ENCODE results near the gene CISTR. TPM values are rescaled to one million over a fixed set of nuclear protein-coding genes. Genes with fewer than 3 reads are reported as not detected.

Gene CISTR
- total RNA-seq, 1 experiment from 2014 or later = not detected

DNA sequence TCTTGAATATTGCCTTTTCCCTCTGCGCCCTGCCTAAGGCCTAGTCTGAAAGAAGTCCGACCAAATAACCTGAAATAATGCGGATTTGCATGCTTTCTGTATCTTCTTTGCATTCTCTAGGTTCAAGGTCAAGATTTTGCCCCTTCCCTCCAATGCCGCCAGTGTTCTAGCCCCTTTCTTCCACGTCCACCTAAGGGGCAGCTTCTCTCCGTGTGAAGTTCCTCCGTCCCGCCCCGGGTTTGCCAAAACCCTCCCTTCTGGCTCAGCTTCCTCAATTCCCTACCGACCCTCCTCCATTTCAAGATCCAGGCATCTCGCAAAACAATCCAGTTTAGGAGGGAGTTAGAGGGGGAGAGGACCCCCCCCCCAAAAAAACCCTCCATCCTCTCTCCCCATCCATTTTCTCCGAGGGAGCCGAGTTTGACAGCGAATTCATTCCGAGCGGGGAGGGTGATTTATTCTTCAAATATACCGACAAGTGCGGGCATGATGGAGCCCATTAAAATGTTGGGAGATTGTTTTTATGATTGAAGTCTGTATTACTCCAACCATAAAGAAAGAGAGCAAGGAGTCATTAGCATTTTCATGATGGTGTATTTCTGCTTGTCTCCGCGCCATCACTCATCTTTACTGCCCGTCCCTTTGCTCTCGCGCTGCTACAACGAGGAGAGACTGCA lies 55.0 kb downstream of the CISTR start:
- DNase-seq = no peak
- Histone ChIP-seq H3K27me3 (ENCODE audit: insufficient read depth, low read length) (peaks cover 4% of the 10 kb centered on the region; the same call in 1 of the 2 replicates), H3K23ac (ENCODE audit: insufficient read length, low read depth, low read length) (no peak overlapping the region), H2BK12ac (ENCODE audit: insufficient read length, low read depth, low read length) (no peak overlapping the region), H2BK5ac (ENCODE audit: insufficient read length, low read length) (no peak overlapping the region), H2BK20ac (ENCODE audit: low read depth, low read length, poor library complexity, severe bottlenecking) (no peak overlapping the region), H3K79me1 (ENCODE audit: insufficient read depth, low read depth, low read length, poor library complexity, severe bottlenecking) (no peaks in the 10 kb centered on the region), H3K9ac (ENCODE audit: extremely low read depth, insufficient read length, low read length) (peak overlapping the region; percentile 36), H3K14ac (ENCODE audit: insufficient read depth, low read length) (no peak overlapping the region), H2BK15ac (ENCODE audit: low read depth, low read length) (no peak overlapping the region), H3K4me2 (ENCODE audit: insufficient read depth, insufficient read length, low read length) (peak overlapping the region; percentile 49), H2AFZ (ENCODE audit: low read length) (no peak overlapping the region), H4K20me1 (ENCODE audit: control insufficient read depth, insufficient read depth, insufficient read length) (no peaks in the 10 kb centered on the region), H4K5ac (ENCODE audit: insufficient read length, low read depth, low read length) (no peak overlapping the region), H3K4me1 (ENCODE audit: insufficient read depth, low read length) (no peaks in the 10 kb centered on the region; the same call in 1 of the 2 replicates), H4K8ac (replicated peaks; ENCODE audit: insufficient read length, low read depth, low read length) (no peak overlapping the region), H4K91ac (ENCODE audit: insufficient read length, low read depth, low read length) (no peak overlapping the region), H3K27ac (ENCODE audit: insufficient read length, low read depth, low read length) (no peak overlapping the region), H3K56ac (ENCODE audit: insufficient read length, low read depth, low read length) (no peak overlapping the region), H3K4ac (ENCODE audit: low read depth, low read length) (no peak overlapping the region), H3K9me3 (ENCODE audit: control insufficient read depth, low read depth, low read length) (no peaks in the 10 kb centered on the region), H3K18ac (ENCODE audit: insufficient read length, low read depth, low read length) (no peak overlapping the region), H2BK120ac (ENCODE audit: low read depth, low read length, poor library complexity, severe bottlenecking) (no peak overlapping the region), H3K23me2 (ENCODE audit: insufficient read length, low read depth, low read length, poor library complexity, severe bottlenecking) (peaks cover 17% of the 10 kb centered on the region), H3T11ph (ENCODE audit: low read length) (no peak overlapping the region), H3K79me2 (ENCODE audit: insufficient read depth, low read length) (no peaks in the 10 kb centered on the region), H2AK5ac (ENCODE audit: insufficient read length, low read length) (no peak overlapping the region)
- peak overlapping the region; percentile 84 to 90 (median 89) for H3K27ac Mint-ChIP-seq
- H3K36me3 Mint-ChIP-seq (ENCODE audit: insufficient read depth in 1 of 3, low read depth in 3 of 3) = no peaks in the 10 kb centered on the region
- TF ChIP-seq, protein P1, sequence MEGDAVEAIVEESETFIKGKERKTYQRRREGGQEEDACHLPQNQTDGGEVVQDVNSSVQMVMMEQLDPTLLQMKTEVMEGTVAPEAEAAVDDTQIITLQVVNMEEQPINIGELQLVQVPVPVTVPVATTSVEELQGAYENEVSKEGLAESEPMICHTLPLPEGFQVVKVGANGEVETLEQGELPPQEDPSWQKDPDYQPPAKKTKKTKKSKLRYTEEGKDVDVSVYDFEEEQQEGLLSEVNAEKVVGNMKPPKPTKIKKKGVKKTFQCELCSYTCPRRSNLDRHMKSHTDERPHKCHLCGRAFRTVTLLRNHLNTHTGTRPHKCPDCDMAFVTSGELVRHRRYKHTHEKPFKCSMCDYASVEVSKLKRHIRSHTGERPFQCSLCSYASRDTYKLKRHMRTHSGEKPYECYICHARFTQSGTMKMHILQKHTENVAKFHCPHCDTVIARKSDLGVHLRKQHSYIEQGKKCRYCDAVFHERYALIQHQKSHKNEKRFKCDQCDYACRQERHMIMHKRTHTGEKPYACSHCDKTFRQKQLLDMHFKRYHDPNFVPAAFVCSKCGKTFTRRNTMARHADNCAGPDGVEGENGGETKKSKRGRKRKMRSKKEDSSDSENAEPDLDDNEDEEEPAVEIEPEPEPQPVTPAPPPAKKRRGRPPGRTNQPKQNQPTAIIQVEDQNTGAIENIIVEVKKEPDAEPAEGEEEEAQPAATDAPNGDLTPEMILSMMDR (conservative IDR thresholded peaks at IDR 0.05) = no peak
- peak overlapping the region; percentile 59 to 75 for H3K4me3 Mint-ChIP-seq
- peaks cover 31 to 41% of the 10 kb centered on the region in 2 experiments for H3K4me1 Mint-ChIP-seq
- H3K9me3 Mint-ChIP-seq = peaks cover 2 to 3% of the 10 kb centered on the region in 2 experiments; a peak in 1 of 5 replicates
- peaks cover 72% of the 10 kb centered on the region for H3K27me3 Mint-ChIP-seq (ENCODE audit: low read depth)
- WGBS (ENCODE audit: extremely low coverage, insufficient read length, low lambda C conversion rate) = no CpG with 5 or more reads among the region's 24 CpGs

Other genes starting within 250 kb of the CISTR start
- gene NPFF, start 244.5 kb downstream of the CISTR start, total RNA-seq (2021) = not detected in 2 replicates
- gene ATF7, start 125.6 kb downstream of the CISTR start, total RNA-seq (2021) = 17.7 and 18.4 TPM in 2 replicates
- gene ATP5MC2, start 75.9 kb downstream of the CISTR start, total RNA-seq (2021) = 379 and 389 TPM in 2 replicates
- gene CALCOCO1, start 24.5 kb downstream of the CISTR start, total RNA-seq (2021) = 21.5 and 22.3 TPM in 2 replicates
- gene HOXC13, start 186.9 kb upstream of the CISTR start, total RNA-seq (2021) = 0.11 TPM in 1 of 2 replicates, not detected in the other
- gene HOXC12, start 202.9 kb upstream of the CISTR start, total RNA-seq (2021) = not detected in 2 replicates
- not detected in 2 replicates for gene HOXC11, start 221.1 kb upstream of the CISTR start, total RNA-seq (2021)
- not detected in 2 replicates for gene HOTAIR, start 223.0 kb upstream of the CISTR start, total RNA-seq (2021)
- gene HOXC10, start 233.2 kb upstream of the CISTR start, total RNA-seq (2021) = not detected in 2 replicates
- gene HOXC9, start 248.2 kb upstream of the CISTR start, total RNA-seq (2021) = not detected in 2 replicates